GM12892 (cell line): ENCODE data around the gene AKAP8L.

Experiments
- POLR2A ChIP-seq: IDR thresholded peaks from 2 replicates; pipeline ENCODE4 v1.6.1; 2011; ENCODE audit warnings: low read depth, low read length, control low read depth
- POLR2AphosphoS5 ChIP-seq: IDR thresholded peaks from 2 replicates; pipeline ENCODE4 v1.6.1; 2011; ENCODE audit warnings: low read depth, low read length, control low read depth
- TAF1 ChIP-seq: IDR thresholded peaks from 2 replicates; pipeline ENCODE4 v1.6.1; 2011; ENCODE audit warnings: low read depth, mild to moderate bottlenecking, control low read depth, low read length, borderline replicate concordance

DNA sequence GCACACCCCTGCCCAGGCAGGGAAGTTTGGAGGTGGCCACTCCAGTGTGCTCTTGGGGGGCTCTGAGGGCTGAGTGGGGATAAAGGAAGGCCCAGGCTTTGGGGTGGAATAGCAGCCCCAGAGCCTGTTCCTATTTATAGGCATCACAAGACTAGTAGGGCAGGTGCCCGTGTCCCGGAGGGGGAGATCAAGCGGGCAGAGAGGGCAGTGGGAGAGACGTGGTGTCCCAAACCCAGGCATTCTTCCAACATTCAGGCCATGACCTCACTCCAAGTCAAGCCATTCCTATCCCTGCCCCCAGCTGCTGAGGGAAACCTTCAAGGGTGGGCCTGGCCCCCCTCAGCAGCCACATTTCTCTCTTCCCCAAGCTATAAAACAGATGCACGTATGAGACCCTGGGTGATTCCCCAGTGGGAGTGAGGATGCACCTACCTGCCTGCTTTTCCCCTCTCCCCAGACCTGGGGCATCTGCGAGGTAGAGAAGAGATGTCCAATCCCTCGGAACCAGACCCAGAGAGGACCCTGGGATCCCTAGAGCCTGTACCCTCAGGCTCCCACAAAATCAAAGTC is 27.1 kb upstream of the AKAP8L start:
- TF ChIP-seq POLR2A: no peak
- no peak for TF ChIP-seq POLR2AphosphoS5
- no peak for TF ChIP-seq TAF1
